CD8-positive, alpha-beta memory T cell (primary cell): ENCODE data around the gene MTMR12. TPM values are rescaled to one million over a fixed set of nuclear protein-coding genes. Genes with fewer than 3 reads are reported as not detected.
A peak's percentile ranks its signal among the peaks of the same experiment; 100 is the strongest.
"Not testable (repeated sequence)": the region's sequence is repeated elsewhere in the genome, so short reads cannot be mapped to it uniquely, and the experiment has no call there.

ENCODE experiments used
- CTCF ChIA-PET: fragments of 350-600 bp; sonication (Branson Sonifier 250); formaldehyde crosslinking; loops from one replicate; lab custom pipeline; 2021; ENCODE audit warnings: antibody characterized with exemption; lab: Charles Lee
- POLR2A ChIA-PET: fragments of 350-600 bp; sonication (Branson Sonifier 250); formaldehyde crosslinking; loops from one replicate; lab custom pipeline; 2021; ENCODE audit warnings: antibody characterized with exemption; lab: Charles Lee
- DNase-seq, 5 donors: peaks; one replicate each; pipeline versions ENCODE4 v3.0.0 to v3.0.0-alpha.2; 2020 to 2022; ENCODE audit warnings: mixed read lengths in 1 of 5
- H3K27ac ChIP-seq: one replicate; pipeline ENCODE4 v1.7.0; 2013; ENCODE audit warnings: low read depth, mild to moderate bottlenecking, low read length, moderate library complexity
- H3K27me3 ChIP-seq: 2 replicates; pipeline ENCODE4 v1.7.0; 2013; ENCODE audit warnings: low read length, mild to moderate bottlenecking; ENCODE audit not compliant: insufficient read depth, poor library complexity, severe bottlenecking
- H3K36me3 ChIP-seq: 2 replicates; pipeline ENCODE4 v1.7.0; 2013; ENCODE audit warnings: mild to moderate bottlenecking, low read length, moderate library complexity; ENCODE audit not compliant: insufficient read depth
- H3K4me1 ChIP-seq: 2 replicates; pipeline ENCODE4 v1.7.0; 2013; ENCODE audit warnings: mild to moderate bottlenecking, low read length, moderate library complexity; ENCODE audit not compliant: insufficient read depth
- H3K4me3 ChIP-seq: 2 replicates; pipeline ENCODE4 v1.7.0; 2013; ENCODE audit warnings: mild to moderate bottlenecking, low read length
- H3K9me3 ChIP-seq: 2 replicates; pipeline ENCODE4 v1.7.0; 2013; ENCODE audit warnings: mild to moderate bottlenecking, low read length
- H3K27ac Mint-ChIP-seq, 8 donors: one replicate each; pipeline ENCODE4 v1.8.0; 2020 to 2021; ENCODE audit warnings: mixed read lengths in 8 of 8, mild to moderate bottlenecking in 6 of 8, inconsistent platforms in 3 of 8, moderate library complexity in 3 of 8
- H3K27me3 Mint-ChIP-seq, 2 donors: one replicate each; pipeline ENCODE4 v1.8.0; 2020 to 2021; ENCODE audit warnings: mixed read lengths in 2 of 2, mild to moderate bottlenecking in 1 of 2, moderate library complexity in 1 of 2
- H3K36me3 Mint-ChIP-seq, 3 donors: one replicate each; pipeline ENCODE4 v1.8.0; 2020 to 2021; ENCODE audit warnings: mixed read lengths in 3 of 3, inconsistent platforms in 1 of 3, mild to moderate bottlenecking in 1 of 3
- H3K4me1 Mint-ChIP-seq, 3 donors: one replicate each; pipeline ENCODE4 v1.8.0; 2020 to 2021; ENCODE audit warnings: mixed read lengths in 3 of 3, inconsistent platforms in 1 of 3, mild to moderate bottlenecking in 1 of 3
- H3K4me3 Mint-ChIP-seq, 7 donors: one replicate each; pipeline ENCODE4 v1.8.0; 2020 to 2021; ENCODE audit warnings: mixed read lengths in 7 of 7, mild to moderate bottlenecking in 6 of 7, moderate library complexity in 4 of 7, inconsistent platforms in 2 of 7
- H3K9me3 Mint-ChIP-seq, 5 donors: one replicate each; pipeline ENCODE4 v1.8.0; 2020 to 2022; ENCODE audit warnings: mixed read lengths in 5 of 5, mild to moderate bottlenecking in 3 of 5, moderate library complexity in 2 of 5, inconsistent platforms in 1 of 5
- polyA plus RNA-seq: library from polyadenylated mRNA; unstranded; fragments of 300-500 nt; fragmentation: Illumina TruSeq; gene quantifications from one replicate; pipeline ENCODE4 v1.2.3, GENCODE V29; 2021
- total RNA-seq, 2 experiments: library from RNA; stranded (reverse); gene quantifications; one replicate each; pipeline ENCODE4 v1.2.3, GENCODE V29; 2021

The MTMR12 gene
- total and polyA plus RNA-seq, 3 experiments from 2014 or later: 20.4 to 27.4 (median 25.4) TPM

- DNase-seq: no peak
- POLR2A ChIA-PET: no interaction called here
- Mint-ChIP-seq H3K36me3 (peaks cover 0 to 43% (median 9%) of the 10 kb centered on the region in 3 donors), H3K9me3 (no peaks in the 10 kb centered on the region), H3K4me1 (peaks cover 31 to 59% (median 48%) of the 10 kb centered on the region in 3 donors), H3K27me3 (no peaks in the 10 kb centered on the region), H3K4me3 (no peak overlapping the region), H3K27ac (peak overlapping the region in 2 of 8 donors; percentile 27 to 60)
- Histone ChIP-seq H3K36me3 (peaks cover 7% of the 10 kb centered on the region), H3K27ac (no peak overlapping the region), H3K4me1 (no peaks in the 10 kb centered on the region), H3K4me3 (no peak overlapping the region), H3K9me3 (no peaks in the 10 kb centered on the region), H3K27me3 (no peaks in the 10 kb centered on the region)
- CTCF ChIA-PET: no interaction called here
Measured at GRCh38 chr5:32291591-32291990, 21.1 kb downstream of the MTMR12 start.

- no peak overlapping the region for H3K27ac ChIP-seq
- CTCF ChIA-PET: no interaction called here
Measured at GRCh38 chr5:32290922-32291321, 21.8 kb downstream of the MTMR12 start.

GRCh38 chr5:32290501-32290900 is 22.2 kb downstream of the MTMR12 start:
- H3K27ac ChIP-seq, POLR2A ChIA-PET, DNase-seq, H3K9me3 Mint-ChIP-seq, H3K9me3 ChIP-seq, H3K4me3 ChIP-seq, H3K36me3 ChIP-seq, H3K27me3 Mint-ChIP-seq, H3K4me3 Mint-ChIP-seq, H3K4me1 ChIP-seq, H3K27me3 ChIP-seq, CTCF ChIA-PET: not testable (repeated sequence)
- Mint-ChIP-seq H3K27ac (peak overlapping the region in 1 of 8 donors; percentile 27), H3K4me1 (peaks cover 34 to 66% (median 51%) of the 10 kb centered on the region in 3 donors), H3K36me3 (peaks cover 0 to 36% (median 10%) of the 10 kb centered on the region in 3 donors)

More at GRCh38 chr5:32290922-32291321, 21.8 kb downstream of the MTMR12 start:
- peak overlapping the region in 1 of 7 donors; percentile 33 for H3K4me3 Mint-ChIP-seq
- H3K27me3 Mint-ChIP-seq: no peaks in the 10 kb centered on the region
- Histone ChIP-seq H3K9me3 (no peaks in the 10 kb centered on the region), H3K4me3 (no peak overlapping the region), H3K36me3 (peaks cover 7% of the 10 kb centered on the region), H3K4me1 (no peaks in the 10 kb centered on the region), H3K27me3 (no peaks in the 10 kb centered on the region)
- POLR2A ChIA-PET: no interaction called here
- DNase-seq: no peak
- peaks cover 0 to 37% (median 9%) of the 10 kb centered on the region in 3 donors for H3K36me3 Mint-ChIP-seq
- no peaks in the 10 kb centered on the region for H3K9me3 Mint-ChIP-seq
- peak overlapping the region in 1 of 8 donors; percentile 27 for H3K27ac Mint-ChIP-seq
- peaks cover 31 to 62% (median 49%) of the 10 kb centered on the region in 3 donors for H3K4me1 Mint-ChIP-seq

DNA sequence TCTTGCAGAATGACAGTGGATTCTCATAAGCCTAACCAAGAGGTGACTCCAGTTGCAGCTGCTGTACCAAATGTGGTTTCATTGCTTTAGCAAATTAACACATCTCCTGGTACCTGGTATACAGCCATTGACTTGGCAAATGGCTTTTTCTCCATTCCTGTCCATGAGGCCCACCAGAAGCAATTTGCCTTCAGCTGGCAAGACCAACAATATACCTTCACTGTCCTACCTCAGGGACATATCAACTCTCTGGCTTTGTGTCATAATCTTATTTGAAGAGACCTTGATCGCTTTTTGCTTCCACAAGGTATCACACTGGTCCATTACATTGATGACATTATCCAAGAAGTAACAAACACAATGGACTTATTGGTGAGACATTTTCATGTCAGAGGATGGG is 22.8 kb downstream of the MTMR12 start:
- H3K9me3 Mint-ChIP-seq, H3K9me3 ChIP-seq, H3K4me3 ChIP-seq, H3K36me3 ChIP-seq, H3K27ac Mint-ChIP-seq, H3K27me3 ChIP-seq, DNase-seq, H3K27ac ChIP-seq, POLR2A ChIA-PET, CTCF ChIA-PET, H3K4me1 ChIP-seq, H3K4me3 Mint-ChIP-seq, H3K27me3 Mint-ChIP-seq: not testable (repeated sequence)
- Mint-ChIP-seq H3K36me3 (peaks cover 0 to 30% (median 11%) of the 10 kb centered on the region in 3 donors), H3K4me1 (peaks cover 35 to 65% (median 53%) of the 10 kb centered on the region in 3 donors)

DNA sequence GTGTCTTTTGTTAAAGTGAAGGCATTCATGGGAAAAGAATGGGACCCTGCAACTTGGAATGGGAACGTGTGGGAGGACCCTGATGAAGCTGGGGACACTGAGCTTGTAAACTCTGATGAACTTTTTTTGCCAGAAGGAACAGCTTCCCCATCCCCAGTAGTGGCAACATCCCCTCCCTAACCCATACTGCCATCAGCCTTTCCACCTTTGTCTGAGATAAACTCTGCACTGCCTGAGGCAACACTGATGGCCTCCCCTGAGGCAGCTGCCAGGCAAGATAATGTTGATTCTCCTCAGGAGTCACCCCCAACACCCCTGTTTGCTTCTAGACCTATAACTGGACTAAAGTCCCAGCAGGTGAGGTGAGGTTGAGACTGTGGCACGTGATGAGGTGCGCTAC is 24.6 kb downstream of the MTMR12 start:
- H3K27me3 Mint-ChIP-seq, POLR2A ChIA-PET: not testable (repeated sequence)
- peak overlapping the region in 4 of 8 donors; percentile 40 to 75 (median 43) for H3K27ac Mint-ChIP-seq

DNA sequence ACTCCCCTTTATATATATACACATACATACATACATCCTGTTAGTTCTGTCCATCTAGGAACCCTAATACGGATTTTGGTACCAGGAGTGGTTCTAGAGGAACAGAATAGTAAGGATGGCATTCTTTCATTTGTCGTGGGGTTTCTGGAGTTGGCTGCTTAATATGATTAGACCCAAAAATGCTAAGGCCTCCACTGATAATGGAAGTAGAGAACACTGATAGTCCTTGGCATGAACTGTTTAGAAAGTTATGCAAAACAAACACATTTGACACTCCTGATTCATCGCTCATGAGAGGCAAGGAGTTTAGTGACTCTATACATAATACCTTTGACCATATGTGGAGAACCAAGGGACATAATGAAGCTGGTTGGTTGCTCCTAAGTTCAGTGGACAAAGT is 25.2 kb downstream of the MTMR12 start:
- H3K27me3 Mint-ChIP-seq, H3K4me3 ChIP-seq, H3K36me3 ChIP-seq, H3K27me3 ChIP-seq, H3K27ac ChIP-seq, H3K4me3 Mint-ChIP-seq, H3K9me3 ChIP-seq, H3K4me1 ChIP-seq, POLR2A ChIA-PET, H3K36me3 Mint-ChIP-seq, H3K9me3 Mint-ChIP-seq, DNase-seq: not testable (repeated sequence)
- Mint-ChIP-seq H3K27ac (peak overlapping the region in 2 of 8 donors; percentile 43 to 47), H3K4me1 (peaks cover 36 to 73% (median 52%) of the 10 kb centered on the region in 3 donors)
- CTCF ChIA-PET: interaction anchor here (1.0 kb wide), 1 partner anchor 12 kb away, joined by 3 read pairs; no protein-coding TSS in a partner anchor

More for the DNA sequence above, 24.6 kb downstream of the MTMR12 start:
- Mint-ChIP-seq H3K4me1 (peaks cover 36 to 69% (median 53%) of the 10 kb centered on the region in 3 donors), H3K36me3 (peaks cover 0 to 14% (median 11%) of the 10 kb centered on the region in 3 donors)
- not testable (repeated sequence) for H3K4me3 ChIP-seq, H3K9me3 Mint-ChIP-seq, DNase-seq, H3K27me3 ChIP-seq, H3K9me3 ChIP-seq, H3K36me3 ChIP-seq, H3K4me3 Mint-ChIP-seq, H3K27ac ChIP-seq, H3K4me1 ChIP-seq
- CTCF ChIA-PET: interaction anchor here (1.0 kb wide), 1 partner anchor 12 kb away, joined by 3 read pairs; no protein-coding TSS in a partner anchor

GRCh38 chr5:32285510-32286138 is 27.1 kb downstream of the MTMR12 start:
- no peak for DNase-seq
- no peaks in the 10 kb centered on the region for H3K27me3 ChIP-seq
- ChIA-PET POLR2A (no interaction called here), CTCF (no interaction called here)
- H3K36me3 ChIP-seq: no peaks in the 10 kb centered on the region
- no peaks in the 10 kb centered on the region for H3K27me3 Mint-ChIP-seq
- no peak overlapping the region for H3K4me3 Mint-ChIP-seq
- no peak overlapping the region for H3K27ac ChIP-seq
- H3K36me3 Mint-ChIP-seq: peaks cover 0 to 15% (median 6%) of the 10 kb centered on the region in 3 donors
- no peaks in the 10 kb centered on the region for H3K4me1 ChIP-seq
- peak overlapping the region in 3 of 8 donors; percentile 33 to 66 (median 63) for H3K27ac Mint-ChIP-seq
- no peak overlapping the region for H3K4me3 ChIP-seq
- H3K9me3 ChIP-seq: no peaks in the 10 kb centered on the region
- H3K9me3 Mint-ChIP-seq: no peaks in the 10 kb centered on the region
- H3K4me1 Mint-ChIP-seq: peaks cover 36 to 76% (median 59%) of the 10 kb centered on the region in 3 donors

DNA sequence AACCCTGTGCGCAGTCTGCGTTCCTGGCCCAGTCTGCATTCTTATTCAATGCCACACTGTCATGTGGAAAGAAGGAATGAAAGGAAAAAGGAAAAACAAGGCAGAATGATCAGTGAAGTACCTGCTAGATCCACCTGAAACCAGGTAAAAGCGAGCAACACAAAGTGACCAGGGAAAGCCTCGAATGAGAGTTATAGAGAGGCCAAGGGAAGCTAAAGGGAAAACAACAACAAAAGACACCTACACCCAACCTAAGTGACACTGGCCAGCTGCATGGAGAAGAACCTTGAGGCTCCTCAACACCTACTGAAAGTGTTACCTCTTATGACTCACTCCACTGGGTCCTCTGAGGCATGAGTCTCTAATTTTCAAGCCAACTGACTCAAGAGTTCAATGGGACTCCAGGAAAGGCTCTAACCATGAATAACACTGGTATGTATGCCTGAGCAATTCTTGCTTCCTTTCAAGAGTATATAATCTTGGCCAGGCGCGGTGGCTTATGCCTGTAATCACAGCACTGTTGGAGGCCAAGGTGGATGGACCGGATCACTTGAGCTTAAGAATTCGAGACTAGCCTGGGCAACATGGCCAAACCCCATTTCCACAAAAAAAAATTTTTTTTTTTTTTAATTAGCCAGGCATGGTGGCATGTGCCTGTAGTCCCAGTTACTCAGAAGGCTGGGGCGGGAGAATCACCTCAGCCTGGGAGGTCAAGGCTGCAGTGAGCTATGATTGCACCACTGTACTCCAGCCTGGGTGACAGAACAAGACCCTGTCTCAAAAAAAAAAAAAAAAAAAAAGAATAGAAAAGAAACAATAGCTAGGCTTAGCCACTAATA is 29.0 kb downstream of the MTMR12 start:
- peak overlapping the region in 7 of 8 donors; percentile 12 to 72 (median 41) for H3K27ac Mint-ChIP-seq

More for the DNA sequence above, 29.0 kb downstream of the MTMR12 start:
- H3K27ac ChIP-seq: no peak overlapping the region
- H3K4me3 ChIP-seq: no peak overlapping the region
- Mint-ChIP-seq H3K36me3 (peaks cover 0 to 19% (median 8%) of the 10 kb centered on the region in 3 donors), H3K27me3 (no peaks in the 10 kb centered on the region), H3K4me3 (peak overlapping the region in 1 of 7 donors; percentile 3), H3K9me3 (no peaks in the 10 kb centered on the region), H3K4me1 (peaks cover 49 to 80% (median 66%) of the 10 kb centered on the region in 3 donors)
- no peaks in the 10 kb centered on the region for H3K27me3 ChIP-seq
- POLR2A ChIA-PET: no interaction called here
- no peaks in the 10 kb centered on the region for H3K9me3 ChIP-seq
- CTCF ChIA-PET: interaction anchor here (0.6 to 1.4 kb wide), 3 partner anchors 46 to 702 kb away, joined by 3 to 5 read pairs (median 5); no protein-coding TSS in a partner anchor
- H3K36me3 ChIP-seq: no peaks in the 10 kb centered on the region
- no peaks in the 10 kb centered on the region for H3K4me1 ChIP-seq
- no peak for DNase-seq
